Stimulated activated naive CD4-positive, alpha-beta T cell treated with Interleukin-2 at 50 U/mL for 16 hours (primary cell): Measurements from ENCODE around the gene SASH1.

Experiments
- DNase-seq: peaks from one replicate; lab custom pipeline; 2025; lab: John Stamatoyannopoulos, UW

Gene SASH1

GRCh38 chr6:148405894-148406293 is 63.3 kb downstream of the SASH1 start:
- no peak for DNase-seq

GRCh38 chr6:148406579-148407371 is 64.1 kb downstream of the SASH1 start:
- DNase-seq, result no peak

GRCh38 chr6:148407372-148407771 is 64.7 kb downstream of the SASH1 start:
- DNase-seq, result no peak

GRCh38 chr6:148413321-148414091 is 70.9 kb downstream of the SASH1 start:
- no peak for DNase-seq

- no peak for DNase-seq
These were observed 71.5 kb downstream of the SASH1 start for GRCh38 chr6:148414092-148414489.

GRCh38 chr6:148414836-148415235 is 72.2 kb downstream of the SASH1 start:
- no peak for DNase-seq

GRCh38 chr6:148415511-148416260 is 73.0 kb downstream of the SASH1 start:
- no peak for DNase-seq

- no peak for DNase-seq
These were observed 73.8 kb downstream of the SASH1 start for GRCh38 chr6:148416330-148416965.

GRCh38 chr6:148417045-148417444 is 74.4 kb downstream of the SASH1 start:
- DNase-seq, result no peak

- DNase-seq, result no peak
These were observed 76.8 kb downstream of the SASH1 start for GRCh38 chr6:148419430-148419829.

GRCh38 chr6:148422085-148422484 is 79.4 kb downstream of the SASH1 start:
- DNase-seq, result no peak

GRCh38 chr6:148423133-148423532 is 80.5 kb downstream of the SASH1 start:
- DNase-seq, result no peak

- no peak for DNase-seq
These were observed 81.1 kb downstream of the SASH1 start for GRCh38 chr6:148423601-148424270.

- no peak for DNase-seq
These were observed 82.8 kb downstream of the SASH1 start for GRCh38 chr6:148425443-148425842.

- DNase-seq, result no peak
These were observed 83.8 kb downstream of the SASH1 start for GRCh38 chr6:148426317-148426977.

GRCh38 chr6:148427333-148427732 is 84.7 kb downstream of the SASH1 start:
- DNase-seq, result no peak

- no peak for DNase-seq
These were observed 86.8 kb downstream of the SASH1 start for GRCh38 chr6:148429423-148429822.

- DNase-seq, result no peak
These were observed 88.3 kb downstream of the SASH1 start for GRCh38 chr6:148430897-148431296.

- no peak for DNase-seq
These were observed 88.8 kb downstream of the SASH1 start for GRCh38 chr6:148431413-148431812.

- DNase-seq, result no peak
These were observed 89.2 kb downstream of the SASH1 start for GRCh38 chr6:148431840-148432239.
